Astrocyte (in vitro differentiated cells and primary cell): Measurements from ENCODE around the gene SLC39A8.

Experiments
- EZH2 ChIP-seq: IDR thresholded peaks from 2 replicates; pipeline ENCODE4 v1.6.1; 2012; ENCODE audit warnings: mild to moderate bottlenecking, low read length, inconsistent platforms; ENCODE audit not compliant: insufficient read depth
- TF ChIP-seq, protein P1 (sequence below): IDR thresholded peaks from 2 replicates; pipeline ENCODE4 v1.5.1; 2011; ENCODE audit warnings: low read depth, mild to moderate bottlenecking, inconsistent platforms, low read length, moderate library complexity; ENCODE audit not compliant: insufficient read depth

DNA sequence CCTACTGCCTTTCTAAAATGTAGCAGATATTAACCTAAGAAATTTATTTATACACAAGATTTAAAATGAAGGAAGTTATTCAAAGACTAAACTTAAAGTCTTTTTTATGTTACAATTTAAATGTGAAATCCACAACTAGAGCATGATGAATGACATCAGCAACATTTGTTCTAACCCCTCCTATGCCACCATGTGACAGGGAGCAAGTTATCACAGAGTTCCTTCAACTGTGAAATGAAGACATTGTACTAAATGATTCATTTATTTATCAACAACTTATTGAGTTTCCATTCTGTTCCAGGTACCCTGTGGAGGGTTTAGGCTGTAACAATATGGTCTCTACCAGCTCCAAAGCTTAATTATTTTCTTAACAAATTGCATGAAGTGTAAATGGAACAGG, 76.9 kb downstream of the SLC39A8 start:
- TF ChIP-seq EZH2 = no peak
- TF ChIP-seq, protein P1, sequence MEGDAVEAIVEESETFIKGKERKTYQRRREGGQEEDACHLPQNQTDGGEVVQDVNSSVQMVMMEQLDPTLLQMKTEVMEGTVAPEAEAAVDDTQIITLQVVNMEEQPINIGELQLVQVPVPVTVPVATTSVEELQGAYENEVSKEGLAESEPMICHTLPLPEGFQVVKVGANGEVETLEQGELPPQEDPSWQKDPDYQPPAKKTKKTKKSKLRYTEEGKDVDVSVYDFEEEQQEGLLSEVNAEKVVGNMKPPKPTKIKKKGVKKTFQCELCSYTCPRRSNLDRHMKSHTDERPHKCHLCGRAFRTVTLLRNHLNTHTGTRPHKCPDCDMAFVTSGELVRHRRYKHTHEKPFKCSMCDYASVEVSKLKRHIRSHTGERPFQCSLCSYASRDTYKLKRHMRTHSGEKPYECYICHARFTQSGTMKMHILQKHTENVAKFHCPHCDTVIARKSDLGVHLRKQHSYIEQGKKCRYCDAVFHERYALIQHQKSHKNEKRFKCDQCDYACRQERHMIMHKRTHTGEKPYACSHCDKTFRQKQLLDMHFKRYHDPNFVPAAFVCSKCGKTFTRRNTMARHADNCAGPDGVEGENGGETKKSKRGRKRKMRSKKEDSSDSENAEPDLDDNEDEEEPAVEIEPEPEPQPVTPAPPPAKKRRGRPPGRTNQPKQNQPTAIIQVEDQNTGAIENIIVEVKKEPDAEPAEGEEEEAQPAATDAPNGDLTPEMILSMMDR = no peak
